ENCODE data around the gene LAMA2.

GRCh38 chr6:129517288-129517687 lies 634.4 kb downstream of the LAMA2 start:
- TF ChIP-seq CTCF (IDR thresholded peaks at IDR 0.05; ENCODE audit: low read length) (no peak), EZH2 (optimal IDR thresholded peaks at IDR 0.05; ENCODE audit: low read depth, low read length) (no peak), EZH2phosphoT487 (IDR thresholded peaks at IDR 0.05; ENCODE audit: low read length) (no peak)
